HEK293T (cell line): ENCODE measurements around the gene TOMM6.

Experiments
- BHLHE40 ChIP-seq: fragments of 450-650 bp; IDR thresholded peaks from 2 replicates; pipeline ENCODE4 v1.6.1; 2016; ENCODE audit warnings: mild to moderate bottlenecking, moderate library complexity, borderline replicate concordance
- FOXK2 ChIP-seq: fragments of 450-650 bp; IDR thresholded peaks from 2 replicates; pipeline ENCODE4 v1.6.1; 2016; ENCODE audit warnings: mild to moderate bottlenecking
- FOXM1 ChIP-seq: fragments of 450-650 bp; IDR thresholded peaks from 2 replicates; pipeline ENCODE4 v1.6.1; 2017; ENCODE audit warnings: mild to moderate bottlenecking, borderline replicate concordance
- HDGF ChIP-seq: fragments of 450-650 bp; IDR thresholded peaks from 2 replicates; pipeline ENCODE4 v1.6.1; 2017; ENCODE audit warnings: antibody characterized with exemption, borderline replicate concordance
- L3MBTL2 ChIP-seq: fragments of 450-650 bp; conservative IDR thresholded peaks from 2 replicates; pipeline ENCODE4 v1.6.1; 2016; ENCODE audit warnings: mild to moderate bottlenecking
- LEF1 ChIP-seq: fragments of 450-650 bp; IDR thresholded peaks from 2 replicates; pipeline ENCODE4 v1.6.1; 2017; ENCODE audit warnings: mild to moderate bottlenecking, borderline replicate concordance
- NFRKB ChIP-seq: fragments of 450-650 bp; IDR thresholded peaks from 2 replicates; pipeline ENCODE4 v1.6.1; 2016; ENCODE audit warnings: mild to moderate bottlenecking, moderate library complexity
- PKNOX1 ChIP-seq: fragments of 450-650 bp; IDR thresholded peaks from 2 replicates; pipeline ENCODE4 v1.6.1; 2016
- SP1 ChIP-seq: fragments of 450-650 bp; IDR thresholded peaks from 2 replicates; pipeline ENCODE4 v1.6.1; 2017
- SUZ12 ChIP-seq: fragments of 450-650 bp; IDR thresholded peaks from 2 replicates; pipeline ENCODE4 v1.6.1; 2016; ENCODE audit warnings: mild to moderate bottlenecking
- TARDBP ChIP-seq: fragments of 450-650 bp; IDR thresholded peaks from 2 replicates; pipeline ENCODE4 v1.6.1; 2016
- ZNF384 ChIP-seq: fragments of 450-650 bp; IDR thresholded peaks from 2 replicates; pipeline ENCODE4 v1.6.1; 2016

GRCh38 chr6:41821266-41821665, 33.8 kb downstream of the TOMM6 start:
- TF ChIP-seq SP1 (no peak), FOXM1 (no peak), TARDBP (no peak), BHLHE40 (no peak), L3MBTL2 (no peak), HDGF (no peak), PKNOX1 (no peak), LEF1 (no peak), SUZ12 (no peak), NFRKB (no peak), FOXK2 (no peak), ZNF384 (no peak)
